NCI-H2029 treated with DMSO at 0.1 percent for 48 hours (cell line): ENCODE results near the gene TJP1.

ENCODE experiments used
- DNase-seq: peaks from one replicate; lab custom pipeline; 2025; lab: John Stamatoyannopoulos, UW

TJP1 gene

GRCh38 chr15:29822100-29822683 is at the start of gene TJP1:
Gene TJP1 (minus strand): TSS chr15:29822468. CDS start chr15:29822028, 440 bp downstream.
- no peak for DNase-seq

- no peak for DNase-seq
Observed at GRCh38 chr15:29871401-29871800, 49.1 kb upstream of the TJP1 start.

- DNase-seq: no peak
Observed at GRCh38 chr15:29870495-29871151, 48.4 kb upstream of the TJP1 start.

DNA sequence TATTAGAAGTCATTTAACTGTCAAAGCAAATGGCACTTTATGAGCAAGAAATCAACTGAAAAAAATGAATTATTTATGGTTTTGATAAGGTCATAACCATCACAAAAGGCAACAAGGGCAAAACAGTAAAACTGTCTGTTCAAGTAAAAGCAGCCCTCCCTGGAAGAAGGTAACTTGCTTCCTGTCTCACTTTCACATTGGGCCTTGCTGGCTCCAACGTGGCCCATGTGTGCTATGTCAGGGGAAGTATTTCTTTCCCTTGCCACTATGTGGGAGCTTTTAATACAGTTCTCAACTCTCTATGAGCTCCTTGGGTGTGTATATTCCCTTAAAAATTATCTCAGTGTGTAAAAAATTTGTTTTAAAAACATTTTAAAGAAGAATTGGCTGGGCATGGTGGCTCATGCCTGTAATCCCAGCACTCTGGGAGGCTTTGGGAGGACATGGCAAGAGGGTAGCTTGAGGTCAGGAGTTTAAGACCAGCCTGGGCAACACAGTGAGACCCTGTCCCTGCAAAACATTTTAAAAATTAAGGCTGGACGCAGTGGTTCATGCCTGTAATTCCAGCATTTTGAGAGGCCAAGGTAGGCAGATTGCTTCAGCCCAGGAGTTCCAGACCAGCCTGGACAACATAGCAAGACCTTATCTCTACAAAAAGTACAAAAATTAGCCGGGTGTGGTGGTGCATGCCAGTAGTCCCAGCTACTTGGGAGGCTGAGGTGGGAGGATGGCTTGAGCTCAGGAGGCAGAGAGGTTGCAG is 45.2 kb upstream of the TJP1 start:
- no peak for DNase-seq

GRCh38 chr15:29866337-29866736 is 44.1 kb upstream of the TJP1 start:
- no peak for DNase-seq

- DNase-seq: no peak
Observed at GRCh38 chr15:29864501-29864900, 42.2 kb upstream of the TJP1 start.

GRCh38 chr15:29863438-29863837 is 41.2 kb upstream of the TJP1 start:
- no peak for DNase-seq

- no peak for DNase-seq
Observed at GRCh38 chr15:29862271-29862670, 40.0 kb upstream of the TJP1 start.

DNA sequence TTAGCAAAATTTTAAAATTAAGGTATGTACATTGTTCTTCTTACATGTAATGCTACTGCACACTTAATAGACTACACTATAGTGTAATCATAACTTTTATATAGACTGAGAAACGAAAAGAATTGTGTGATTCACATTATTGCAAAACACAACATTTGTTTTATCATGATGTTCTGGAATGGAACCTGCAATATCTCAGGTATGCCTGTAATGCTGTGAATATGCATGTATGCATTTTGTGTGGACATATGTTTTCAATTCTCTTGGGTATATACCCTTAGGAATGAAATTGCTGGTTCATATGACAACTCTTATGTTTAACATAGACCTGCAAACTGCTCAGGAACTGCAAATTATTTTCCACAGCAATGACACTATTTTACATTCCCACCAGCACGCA is 38.6 kb upstream of the TJP1 start:
- DNase-seq: no peak

GRCh38 chr15:29859973-29860715 is 37.9 kb upstream of the TJP1 start:
- no peak for DNase-seq

DNA sequence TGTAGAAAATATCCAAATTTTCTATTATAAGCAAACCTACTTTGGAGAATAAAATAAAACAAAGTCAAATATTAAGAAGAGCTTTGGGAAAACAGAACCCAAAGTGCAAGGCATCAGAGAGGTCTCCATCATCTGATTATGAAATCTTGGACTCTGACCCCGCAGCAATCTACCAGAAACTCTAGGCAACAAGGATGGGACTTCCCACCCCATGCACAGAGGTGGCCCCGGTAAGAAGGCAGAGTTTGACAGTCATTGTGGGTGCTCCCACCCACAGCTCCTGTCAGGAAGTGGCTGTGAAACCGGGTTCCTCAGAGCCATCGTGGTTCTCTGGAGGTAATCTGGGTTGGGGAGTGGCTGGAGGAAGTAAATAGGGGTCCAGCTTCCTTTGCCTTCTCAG is 37.0 kb upstream of the TJP1 start:
- no peak for DNase-seq

GRCh38 chr15:29857221-29857789 is 35.0 kb upstream of the TJP1 start:
- DNase-seq: peak; percentile 1

- DNase-seq: no peak
Observed at GRCh38 chr15:29854413-29854812, 32.1 kb upstream of the TJP1 start.

GRCh38 chr15:29853211-29853987 is 31.1 kb upstream of the TJP1 start:
- DNase-seq: no peak

- no peak for DNase-seq
Observed at GRCh38 chr15:29852201-29852600, 29.9 kb upstream of the TJP1 start.

DNA sequence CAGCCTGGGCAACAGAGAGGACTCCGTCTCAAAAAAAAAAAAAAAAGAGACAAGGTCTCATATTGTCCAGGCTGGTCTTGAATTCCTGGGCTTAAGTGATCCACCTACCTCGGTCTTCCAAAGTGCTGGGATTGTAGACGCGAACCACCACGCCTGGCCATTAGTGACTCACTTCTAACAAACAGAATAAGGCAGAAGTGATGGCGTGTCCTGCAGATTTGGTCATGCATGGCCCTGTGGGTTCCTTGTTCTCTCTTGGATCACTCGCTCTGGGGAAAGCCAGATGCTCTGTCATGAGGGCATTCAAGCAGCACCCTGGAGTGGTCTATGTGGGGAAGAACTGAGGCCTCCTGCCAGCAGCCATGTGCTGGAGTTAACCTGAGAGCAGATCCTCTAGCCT is 27.4 kb upstream of the TJP1 start:
- DNase-seq: no peak

GRCh38 chr15:29849218-29849617 is 26.9 kb upstream of the TJP1 start:
- no peak for DNase-seq

- DNase-seq: no peak
Observed at GRCh38 chr15:29844290-29844903, 22.1 kb upstream of the TJP1 start.

DNA sequence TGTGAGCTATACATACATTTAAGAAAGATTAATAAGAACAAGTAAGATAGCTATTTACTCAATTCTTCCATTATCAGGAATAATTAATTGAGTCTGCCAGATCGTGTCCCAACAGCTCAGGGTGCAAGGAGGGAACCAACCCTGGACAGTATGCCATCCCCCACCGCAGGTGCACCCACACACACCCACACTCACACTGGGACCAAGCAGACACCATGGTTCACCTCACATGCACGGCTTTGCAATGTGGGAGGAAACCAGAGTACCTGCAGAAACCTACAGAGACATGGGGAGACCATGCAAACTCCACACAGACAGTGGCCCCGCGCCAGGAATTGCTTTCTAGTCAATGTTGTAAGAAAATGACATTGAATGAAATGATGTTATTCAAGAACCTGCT is 20.0 kb upstream of the TJP1 start:
- no peak for DNase-seq

- DNase-seq: no peak
Observed at GRCh38 chr15:29840926-29841325, 18.7 kb upstream of the TJP1 start.

DNA sequence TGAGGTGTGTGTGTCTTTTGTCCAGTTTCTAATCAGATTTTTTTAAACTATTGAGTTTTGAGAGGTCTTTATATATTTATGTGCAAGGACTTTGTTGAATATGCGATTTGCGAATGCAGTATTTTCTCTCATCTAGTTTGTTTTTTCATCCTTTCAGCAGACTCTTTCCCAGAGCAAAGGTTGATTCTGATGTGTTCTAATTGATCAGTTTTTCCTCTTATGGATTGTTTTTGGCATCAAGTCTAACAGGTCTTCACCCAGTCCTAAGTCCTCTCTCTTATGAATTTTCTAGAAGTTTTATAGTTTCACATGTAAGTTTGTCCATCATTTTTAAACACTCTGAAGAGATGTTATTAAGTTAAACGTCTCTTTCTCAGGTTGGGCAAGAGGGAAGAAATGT is 17.8 kb upstream of the TJP1 start:
- no peak for DNase-seq
